ENCODE results near the gene KLHL42.

Gene KLHL42

GRCh38 chr12:27820564-27820963 is 40.5 kb downstream of the KLHL42 start:
- no peaks in the 10 kb centered on the region for H3K4me1 ChIP-seq
- DNase-seq = no peak
- no peaks in the 10 kb centered on the region for H3K9me3 ChIP-seq
- no peaks in the 10 kb centered on the region for H3K36me3 ChIP-seq
- TF ChIP-seq, protein P1, sequence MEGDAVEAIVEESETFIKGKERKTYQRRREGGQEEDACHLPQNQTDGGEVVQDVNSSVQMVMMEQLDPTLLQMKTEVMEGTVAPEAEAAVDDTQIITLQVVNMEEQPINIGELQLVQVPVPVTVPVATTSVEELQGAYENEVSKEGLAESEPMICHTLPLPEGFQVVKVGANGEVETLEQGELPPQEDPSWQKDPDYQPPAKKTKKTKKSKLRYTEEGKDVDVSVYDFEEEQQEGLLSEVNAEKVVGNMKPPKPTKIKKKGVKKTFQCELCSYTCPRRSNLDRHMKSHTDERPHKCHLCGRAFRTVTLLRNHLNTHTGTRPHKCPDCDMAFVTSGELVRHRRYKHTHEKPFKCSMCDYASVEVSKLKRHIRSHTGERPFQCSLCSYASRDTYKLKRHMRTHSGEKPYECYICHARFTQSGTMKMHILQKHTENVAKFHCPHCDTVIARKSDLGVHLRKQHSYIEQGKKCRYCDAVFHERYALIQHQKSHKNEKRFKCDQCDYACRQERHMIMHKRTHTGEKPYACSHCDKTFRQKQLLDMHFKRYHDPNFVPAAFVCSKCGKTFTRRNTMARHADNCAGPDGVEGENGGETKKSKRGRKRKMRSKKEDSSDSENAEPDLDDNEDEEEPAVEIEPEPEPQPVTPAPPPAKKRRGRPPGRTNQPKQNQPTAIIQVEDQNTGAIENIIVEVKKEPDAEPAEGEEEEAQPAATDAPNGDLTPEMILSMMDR (IDR thresholded peaks at IDR 0.05; ENCODE audit: low read depth, low read length) = no peak
- H3K4me3 ChIP-seq (ENCODE audit: low read depth, low read length) = no peak overlapping the region
- 0 out of 2 replicates have a peak, but pooled peaks cover 2% of the 10 kb centered on the region for H3K27me3 ChIP-seq

GRCh38 chr12:27821259-27821973 is 41.4 kb downstream of the KLHL42 start:
- H3K36me3 ChIP-seq = no peaks in the 10 kb centered on the region
- H3K27me3 ChIP-seq = 0 out of 2 replicates have a peak, but pooled peaks cover 2% of the 10 kb centered on the region
- H3K4me3 ChIP-seq (ENCODE audit: low read depth, low read length) = peak overlapping the region; percentile 19; the same call in 1 of the 2 replicates
- no peaks in the 10 kb centered on the region for H3K4me1 ChIP-seq
- peak; percentile 52 for DNase-seq
- no peaks in the 10 kb centered on the region for H3K9me3 ChIP-seq
- TF ChIP-seq, protein P1 (IDR thresholded peaks at IDR 0.05; ENCODE audit: low read depth, low read length) = peak; percentile 77

DNA sequence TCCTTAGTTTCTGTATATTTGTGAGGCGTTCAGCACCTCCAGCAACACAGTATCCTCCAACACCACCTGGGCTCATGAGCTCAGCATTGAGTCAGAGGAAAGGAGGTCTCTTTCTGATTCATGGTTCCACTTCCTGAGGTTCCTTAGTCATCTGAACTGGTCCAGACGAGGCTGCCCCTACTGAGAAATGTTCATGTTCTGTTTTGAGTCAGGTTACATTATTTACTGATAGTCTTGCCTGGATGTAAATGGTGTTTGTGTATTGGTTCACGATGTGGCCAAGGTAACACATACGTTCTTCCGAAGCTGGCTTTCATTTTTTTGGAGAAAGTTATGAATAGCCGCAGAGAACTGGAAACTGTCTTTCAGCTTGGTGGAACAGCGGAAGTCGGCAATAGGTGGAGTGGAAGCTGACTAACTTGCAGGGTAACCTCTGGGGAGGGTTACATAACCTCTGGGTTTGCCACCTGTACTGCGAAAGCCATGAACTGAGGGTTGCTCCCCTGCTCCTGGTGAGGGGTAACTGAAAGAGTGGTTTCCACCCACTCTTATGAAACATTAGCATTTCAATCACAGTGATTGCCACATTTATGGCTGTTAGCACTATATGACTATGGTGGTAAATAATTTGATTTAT is 42.2 kb downstream of the KLHL42 start:
- Histone ChIP-seq H3K4me1 (no peaks in the 10 kb centered on the region), H3K36me3 (no peaks in the 10 kb centered on the region), H3K9me3 (no peaks in the 10 kb centered on the region), H3K27me3 (0 out of 2 replicates have a peak, but pooled peaks cover 2% of the 10 kb centered on the region), H3K4me3 (ENCODE audit: low read depth, low read length) (no peak overlapping the region)
- TF ChIP-seq, protein P1 (IDR thresholded peaks at IDR 0.05; ENCODE audit: low read depth, low read length) = no peak
- no peak for DNase-seq

DNA sequence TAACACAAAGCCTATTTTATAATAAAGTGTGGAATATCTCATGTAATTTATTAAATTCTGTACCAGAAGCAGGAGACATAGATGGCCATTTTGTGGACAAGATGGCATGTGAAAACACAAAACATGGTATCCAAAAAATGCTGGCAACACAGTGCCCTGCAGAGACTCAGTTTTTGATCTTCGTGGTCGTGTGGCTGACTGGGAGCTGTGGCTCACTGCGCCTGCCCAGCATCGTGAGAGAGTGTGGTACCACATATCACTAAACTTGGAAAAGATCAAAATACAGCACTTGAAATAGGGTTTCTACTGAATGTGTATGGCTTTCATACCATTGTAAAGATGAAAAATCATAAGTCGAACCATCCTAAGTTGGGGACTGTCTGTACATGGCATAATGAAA is 43.0 kb downstream of the KLHL42 start:
- 0 out of 2 replicates have a peak, but pooled peaks cover 2% of the 10 kb centered on the region for H3K27me3 ChIP-seq

GRCh38 chr12:27824126-27824842 is 44.3 kb downstream of the KLHL42 start:
- TF ChIP-seq, protein P1 (IDR thresholded peaks at IDR 0.05; ENCODE audit: low read depth, low read length) = no peak
- H3K27me3 ChIP-seq = 0 out of 2 replicates have a peak, but pooled peaks cover 2% of the 10 kb centered on the region
- no peaks in the 10 kb centered on the region for H3K4me1 ChIP-seq
- no peaks in the 10 kb centered on the region for H3K9me3 ChIP-seq
- no peaks in the 10 kb centered on the region for H3K36me3 ChIP-seq
- no peak overlapping the region for H3K4me3 ChIP-seq (ENCODE audit: low read depth, low read length)
- no peak for DNase-seq

More for the DNA sequence above, 43.0 kb downstream of the KLHL42 start:
- DNase-seq = no peak
- no peaks in the 10 kb centered on the region for H3K4me1 ChIP-seq
- no peak overlapping the region for H3K4me3 ChIP-seq (ENCODE audit: low read depth, low read length)
- no peaks in the 10 kb centered on the region for H3K9me3 ChIP-seq
- no peaks in the 10 kb centered on the region for H3K36me3 ChIP-seq
- TF ChIP-seq, protein P1 (IDR thresholded peaks at IDR 0.05; ENCODE audit: low read depth, low read length) = no peak

Data from BE2C (cell line).